ENCODE results near the gene PAX9.

PAX9 gene

GRCh38 chr14:36662543-36663403 lies 1.1 kb downstream of the PAX9 start:
- DNase-seq (ENCODE audit: low read depth, low spot score), result no peak
- peak overlapping the region; percentile 14; the same call in 1 of the 2 replicates for H3K4me3 ChIP-seq (ENCODE audit: low read length)
- H3K27ac ChIP-seq (ENCODE audit: low read length), result no peak overlapping the region
- no CpG with 5 or more reads among the region's 71 CpGs for whole genome bisulfite sequencing (ENCODE audit: insufficient coverage, insufficient read length)
- H3K4me1 ChIP-seq (ENCODE audit: control insufficient read depth, insufficient read depth, low read length), result peaks cover 9% of the 10 kb centered on the region
- H3K27me3 ChIP-seq (ENCODE audit: control insufficient read depth, insufficient read depth, low read length), result peaks cover 89% of the 10 kb centered on the region
- no peaks in the 10 kb centered on the region for H3K36me3 ChIP-seq (ENCODE audit: control insufficient read depth, insufficient read depth, low read length)
- no peaks in the 10 kb centered on the region for H3K9me3 ChIP-seq (ENCODE audit: control insufficient read depth, insufficient read depth, low read length)

GRCh38 chr14:36663404-36664321 lies 2.0 kb downstream of the PAX9 start:
- H3K36me3 ChIP-seq (ENCODE audit: control insufficient read depth, insufficient read depth, low read length), result no peaks in the 10 kb centered on the region
- H3K4me1 ChIP-seq (ENCODE audit: control insufficient read depth, insufficient read depth, low read length), result peaks cover 9% of the 10 kb centered on the region
- H3K4me3 ChIP-seq (ENCODE audit: low read length), result no peak overlapping the region; the same call in 1 of the 2 replicates
- DNase-seq (ENCODE audit: low read depth, low spot score), result no peak
- H3K27ac ChIP-seq (ENCODE audit: low read length), result no peak overlapping the region
- H3K9me3 ChIP-seq (ENCODE audit: control insufficient read depth, insufficient read depth, low read length), result no peaks in the 10 kb centered on the region
- WGBS (ENCODE audit: insufficient coverage, insufficient read length), result no CpG with 5 or more reads among the region's 39 CpGs
- H3K27me3 ChIP-seq (ENCODE audit: control insufficient read depth, insufficient read depth, low read length), result peaks cover 83% of the 10 kb centered on the region

GRCh38 chr14:36664322-36665193 lies 2.9 kb downstream of the PAX9 start:
- no CpG with 5 or more reads among the region's 9 CpGs for WGBS (ENCODE audit: insufficient coverage, insufficient read length)
- no peak for DNase-seq (ENCODE audit: low read depth, low spot score)
- Histone ChIP-seq H3K36me3 (ENCODE audit: control insufficient read depth, insufficient read depth, low read length) (no peaks in the 10 kb centered on the region), H3K4me1 (ENCODE audit: control insufficient read depth, insufficient read depth, low read length) (peaks cover 9% of the 10 kb centered on the region), H3K27ac (ENCODE audit: low read length) (no peak overlapping the region), H3K9me3 (ENCODE audit: control insufficient read depth, insufficient read depth, low read length) (no peaks in the 10 kb centered on the region), H3K27me3 (ENCODE audit: control insufficient read depth, insufficient read depth, low read length) (peaks cover 74% of the 10 kb centered on the region), H3K4me3 (ENCODE audit: low read length) (no peak overlapping the region)

GRCh38 chr14:36665887-36666415 lies 4.3 kb downstream of the PAX9 start:
- no peak overlapping the region for H3K27ac ChIP-seq (ENCODE audit: low read length)
- no peaks in the 10 kb centered on the region for H3K36me3 ChIP-seq (ENCODE audit: control insufficient read depth, insufficient read depth, low read length)
- H3K4me3 ChIP-seq (ENCODE audit: low read length), result peak overlapping the region; percentile 25; the same call in 1 of the 2 replicates
- H3K9me3 ChIP-seq (ENCODE audit: control insufficient read depth, insufficient read depth, low read length), result no peaks in the 10 kb centered on the region
- no peak for DNase-seq (ENCODE audit: low read depth, low spot score)
- H3K4me1 ChIP-seq (ENCODE audit: control insufficient read depth, insufficient read depth, low read length), result peaks cover 9% of the 10 kb centered on the region
- no CpG with 5 or more reads among the region's 18 CpGs for WGBS (ENCODE audit: insufficient coverage, insufficient read length)
- peaks cover 60% of the 10 kb centered on the region for H3K27me3 ChIP-seq (ENCODE audit: control insufficient read depth, insufficient read depth, low read length)

GRCh38 chr14:36666416-36667206 lies 5.0 kb downstream of the PAX9 start:
- peaks cover 9% of the 10 kb centered on the region for H3K4me1 ChIP-seq (ENCODE audit: control insufficient read depth, insufficient read depth, low read length)
- peak overlapping the region; percentile 25; the same call in 1 of the 2 replicates for H3K4me3 ChIP-seq (ENCODE audit: low read length)
- no peaks in the 10 kb centered on the region for H3K9me3 ChIP-seq (ENCODE audit: control insufficient read depth, insufficient read depth, low read length)
- peaks cover 54% of the 10 kb centered on the region for H3K27me3 ChIP-seq (ENCODE audit: control insufficient read depth, insufficient read depth, low read length)
- DNase-seq (ENCODE audit: low read depth, low spot score), result no peak
- WGBS (ENCODE audit: insufficient coverage, insufficient read length), result no CpG with 5 or more reads among the region's 68 CpGs
- no peaks in the 10 kb centered on the region for H3K36me3 ChIP-seq (ENCODE audit: control insufficient read depth, insufficient read depth, low read length)
- no peak overlapping the region for H3K27ac ChIP-seq (ENCODE audit: low read length)

GRCh38 chr14:36667679-36668078 lies 6.0 kb downstream of the PAX9 start:
- Histone ChIP-seq H3K27me3 (ENCODE audit: control insufficient read depth, insufficient read depth, low read length) (peaks cover 48% of the 10 kb centered on the region), H3K36me3 (ENCODE audit: control insufficient read depth, insufficient read depth, low read length) (no peaks in the 10 kb centered on the region), H3K4me3 (ENCODE audit: low read length) (no peak overlapping the region), H3K27ac (ENCODE audit: low read length) (no peak overlapping the region), H3K9me3 (ENCODE audit: control insufficient read depth, insufficient read depth, low read length) (no peaks in the 10 kb centered on the region), H3K4me1 (ENCODE audit: control insufficient read depth, insufficient read depth, low read length) (peaks cover 7% of the 10 kb centered on the region)
- DNase-seq (ENCODE audit: low read depth, low spot score), result no peak
- no CpG with 5 or more reads among the region's 4 CpGs for WGBS (ENCODE audit: insufficient coverage, insufficient read length)

GRCh38 chr14:36671149-36671548 lies 9.5 kb downstream of the PAX9 start:
- Histone ChIP-seq H3K4me3 (ENCODE audit: low read length) (no peak overlapping the region), H3K36me3 (ENCODE audit: control insufficient read depth, insufficient read depth, low read length) (no peaks in the 10 kb centered on the region), H3K4me1 (ENCODE audit: control insufficient read depth, insufficient read depth, low read length) (peaks cover 1% of the 10 kb centered on the region; the same call in 1 of the 2 replicates), H3K27ac (ENCODE audit: low read length) (no peak overlapping the region), H3K9me3 (ENCODE audit: control insufficient read depth, insufficient read depth, low read length) (no peaks in the 10 kb centered on the region), H3K27me3 (ENCODE audit: control insufficient read depth, insufficient read depth, low read length) (peaks cover 16% of the 10 kb centered on the region; the same call in 1 of the 2 replicates)
- DNase-seq (ENCODE audit: low read depth, low spot score), result no peak
- WGBS (ENCODE audit: insufficient coverage, insufficient read length), result no CpG with 5 or more reads among the region's 3 CpGs

GRCh38 chr14:36672095-36672494 lies 10.4 kb downstream of the PAX9 start:
- peaks cover 7% of the 10 kb centered on the region; the same call in 1 of the 2 replicates for H3K27me3 ChIP-seq (ENCODE audit: control insufficient read depth, insufficient read depth, low read length)
- H3K4me3 ChIP-seq (ENCODE audit: low read length), result no peak overlapping the region
- H3K9me3 ChIP-seq (ENCODE audit: control insufficient read depth, insufficient read depth, low read length), result no peaks in the 10 kb centered on the region
- H3K27ac ChIP-seq (ENCODE audit: low read length), result no peak overlapping the region
- H3K4me1 ChIP-seq (ENCODE audit: control insufficient read depth, insufficient read depth, low read length), result peaks cover 1% of the 10 kb centered on the region; the same call in 1 of the 2 replicates
- no CpG with 5 or more reads among the region's 4 CpGs for WGBS (ENCODE audit: insufficient coverage, insufficient read length)
- DNase-seq (ENCODE audit: low read depth, low spot score), result no peak
- H3K36me3 ChIP-seq (ENCODE audit: control insufficient read depth, insufficient read depth, low read length), result no peaks in the 10 kb centered on the region

GRCh38 chr14:36674659-36675058 lies 13.0 kb downstream of the PAX9 start:
- DNase-seq (ENCODE audit: low read depth, low spot score), result no peak
- Histone ChIP-seq H3K4me1 (ENCODE audit: control insufficient read depth, insufficient read depth, low read length) (peaks cover 1% of the 10 kb centered on the region; the same call in 1 of the 2 replicates), H3K27ac (ENCODE audit: low read length) (no peak overlapping the region), H3K27me3 (ENCODE audit: control insufficient read depth, insufficient read depth, low read length) (no peaks in the 10 kb centered on the region), H3K4me3 (ENCODE audit: low read length) (no peak overlapping the region), H3K9me3 (ENCODE audit: control insufficient read depth, insufficient read depth, low read length) (no peaks in the 10 kb centered on the region), H3K36me3 (ENCODE audit: control insufficient read depth, insufficient read depth, low read length) (no peaks in the 10 kb centered on the region)
- WGBS (ENCODE audit: insufficient coverage, insufficient read length), result no CpG with 5 or more reads among the region's 3 CpGs

All from iPS DF 6.9 (cell line).